ENCODE measurements around the gene UBAC2. TPM values are rescaled to one million over a fixed set of nuclear protein-coding genes. Genes with fewer than 3 reads are reported as not detected.

The UBAC2 gene
- total and polyA plus RNA-seq, 2 of the 4 experiments (the other 2 are of a cell fraction), result 20.8 to 36.3 TPM

DNA sequence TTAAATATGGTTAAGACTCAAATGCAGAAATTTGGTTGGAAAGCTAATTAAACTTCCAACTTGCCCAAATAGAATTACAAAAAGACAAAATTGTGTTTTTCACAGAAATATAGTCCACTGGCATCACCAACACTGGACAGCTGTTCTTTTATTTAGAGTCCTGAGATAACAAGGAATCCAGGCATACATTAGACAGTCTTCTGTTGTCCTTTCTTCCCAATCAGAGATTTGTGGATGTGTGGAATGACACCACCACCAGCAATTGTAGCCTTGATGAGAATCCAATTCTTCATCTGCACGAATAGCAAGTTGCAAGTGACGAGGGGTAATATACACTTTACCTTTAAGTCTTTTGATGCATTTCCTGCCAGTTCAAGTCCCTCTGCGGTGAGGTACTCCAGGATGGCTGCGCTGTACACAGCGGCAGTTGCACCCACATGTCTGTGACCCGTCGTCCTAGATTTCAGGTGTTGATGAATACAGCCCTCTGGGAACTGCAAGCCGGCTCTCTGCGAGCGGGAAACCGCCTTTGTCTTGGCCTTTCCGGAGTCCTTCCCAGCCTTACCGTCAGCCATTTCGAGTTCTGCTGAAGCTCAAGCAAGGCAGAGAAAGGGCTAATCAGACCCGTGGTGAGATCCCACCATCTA, 14.7 kb downstream of the UBAC2 start:
- dilution Hi-C loops (cut with HindIII; ENCODE audit: low sequenced_read_pairs, unreplicated experiment) (no loop called here), intact Hi-C loops (cut with micrococcal nuclease) (no loop called here), in situ Hi-C loops (cut with MboI; ENCODE audit: low sequenced_read_pairs) (no loop called here)
- BruUV-seq (replicated peaks), result no TSS peak
- H3K9me3 ChIP-seq (ENCODE audit: control insufficient read depth, insufficient read depth, low read length), result no peaks in the 10 kb centered on the region
- no peak overlapping the region for H4K91ac ChIP-seq (ENCODE audit: insufficient read depth, low read depth, low read length)
- H4K8ac ChIP-seq (ENCODE audit: low read depth in 2 of 2, low read length in 2 of 2), result no peak overlapping the region
- no peak overlapping the region for H4K5ac ChIP-seq (ENCODE audit: low read depth, low read length)
- peaks cover 37 to 58% of the 10 kb centered on the region in 2 experiments for H3K79me1 ChIP-seq (ENCODE audit: low read depth in 1 of 2, low read length in 2 of 2)
- no peak overlapping the region for H3K56ac ChIP-seq (ENCODE audit: extremely low read depth, insufficient read depth, low read length)
- H2AFZ ChIP-seq (replicated peaks; ENCODE audit: low read length, poor library complexity), result no peak overlapping the region
- no peak overlapping the region for H3K23ac ChIP-seq (ENCODE audit: low read depth, low read length)
- no peak for DNase-seq
- H3K27ac ChIP-seq (ENCODE audit: insufficient read depth, low read length), result no peak overlapping the region
- TF ChIP-seq, protein P1, sequence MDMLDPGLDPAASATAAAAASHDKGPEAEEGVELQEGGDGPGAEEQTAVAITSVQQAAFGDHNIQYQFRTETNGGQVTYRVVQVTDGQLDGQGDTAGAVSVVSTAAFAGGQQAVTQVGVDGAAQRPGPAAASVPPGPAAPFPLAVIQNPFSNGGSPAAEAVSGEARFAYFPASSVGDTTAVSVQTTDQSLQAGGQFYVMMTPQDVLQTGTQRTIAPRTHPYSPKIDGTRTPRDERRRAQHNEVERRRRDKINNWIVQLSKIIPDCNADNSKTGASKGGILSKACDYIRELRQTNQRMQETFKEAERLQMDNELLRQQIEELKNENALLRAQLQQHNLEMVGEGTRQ (IDR thresholded peaks at IDR 0.05; ENCODE audit: low read depth, low read length), result no peak
- TF ChIP-seq NFE2L2 (IDR thresholded peaks at IDR 0.05; ENCODE audit: low read depth, low read length), result no peak
- TF ChIP-seq MAFK (IDR thresholded peaks at IDR 0.05; ENCODE audit: low read depth, low read length), result no peak
- no peak for TF ChIP-seq RAD21 (IDR thresholded peaks at IDR 0.05; ENCODE audit: low read length)
- no peak for TF ChIP-seq FOS (IDR thresholded peaks at IDR 0.05; ENCODE audit: low read depth, low read length)
- no peak for TF ChIP-seq BHLHE40 (IDR thresholded peaks at IDR 0.05; ENCODE audit: low read depth, low read length)
- TF ChIP-seq MAZ (IDR thresholded peaks at IDR 0.05; ENCODE audit: borderline replicate concordance, low read depth, low read length), result no peak
- no peak for TF ChIP-seq SMC3 (IDR thresholded peaks at IDR 0.05; ENCODE audit: low read depth, low read length)
- TF ChIP-seq, protein P2, sequence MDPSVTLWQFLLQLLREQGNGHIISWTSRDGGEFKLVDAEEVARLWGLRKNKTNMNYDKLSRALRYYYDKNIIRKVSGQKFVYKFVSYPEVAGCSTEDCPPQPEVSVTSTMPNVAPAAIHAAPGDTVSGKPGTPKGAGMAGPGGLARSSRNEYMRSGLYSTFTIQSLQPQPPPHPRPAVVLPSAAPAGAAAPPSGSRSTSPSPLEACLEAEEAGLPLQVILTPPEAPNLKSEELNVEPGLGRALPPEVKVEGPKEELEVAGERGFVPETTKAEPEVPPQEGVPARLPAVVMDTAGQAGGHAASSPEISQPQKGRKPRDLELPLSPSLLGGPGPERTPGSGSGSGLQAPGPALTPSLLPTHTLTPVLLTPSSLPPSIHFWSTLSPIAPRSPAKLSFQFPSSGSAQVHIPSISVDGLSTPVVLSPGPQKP (IDR thresholded peaks at IDR 0.05; ENCODE audit: borderline replicate concordance, low read depth, low read length), result no peak
- no peak for TF ChIP-seq RCOR1 (IDR thresholded peaks at IDR 0.05; ENCODE audit: insufficient replicate concordance, low read length)
- TF ChIP-seq CEBPB (IDR thresholded peaks at IDR 0.05; ENCODE audit: low read depth, low read length), result no peak
- no peak for TF ChIP-seq MXI1 (IDR thresholded peaks at IDR 0.05; ENCODE audit: borderline replicate concordance, low read depth, low read length)
- TF ChIP-seq, protein P3, sequence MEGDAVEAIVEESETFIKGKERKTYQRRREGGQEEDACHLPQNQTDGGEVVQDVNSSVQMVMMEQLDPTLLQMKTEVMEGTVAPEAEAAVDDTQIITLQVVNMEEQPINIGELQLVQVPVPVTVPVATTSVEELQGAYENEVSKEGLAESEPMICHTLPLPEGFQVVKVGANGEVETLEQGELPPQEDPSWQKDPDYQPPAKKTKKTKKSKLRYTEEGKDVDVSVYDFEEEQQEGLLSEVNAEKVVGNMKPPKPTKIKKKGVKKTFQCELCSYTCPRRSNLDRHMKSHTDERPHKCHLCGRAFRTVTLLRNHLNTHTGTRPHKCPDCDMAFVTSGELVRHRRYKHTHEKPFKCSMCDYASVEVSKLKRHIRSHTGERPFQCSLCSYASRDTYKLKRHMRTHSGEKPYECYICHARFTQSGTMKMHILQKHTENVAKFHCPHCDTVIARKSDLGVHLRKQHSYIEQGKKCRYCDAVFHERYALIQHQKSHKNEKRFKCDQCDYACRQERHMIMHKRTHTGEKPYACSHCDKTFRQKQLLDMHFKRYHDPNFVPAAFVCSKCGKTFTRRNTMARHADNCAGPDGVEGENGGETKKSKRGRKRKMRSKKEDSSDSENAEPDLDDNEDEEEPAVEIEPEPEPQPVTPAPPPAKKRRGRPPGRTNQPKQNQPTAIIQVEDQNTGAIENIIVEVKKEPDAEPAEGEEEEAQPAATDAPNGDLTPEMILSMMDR (conservative IDR thresholded peaks at IDR 0.05; ENCODE audit: low read depth, low read length), result no peak
- TF ChIP-seq CHD1 (IDR thresholded peaks at IDR 0.05; ENCODE audit: low read depth, low read length), result no peak
- no peak for TF ChIP-seq POLR2A (IDR thresholded peaks at IDR 0.05; ENCODE audit: low read depth, low read length)
- no peak for TF ChIP-seq RFX5 (IDR thresholded peaks at IDR 0.05; ENCODE audit: low read depth, low read length)
- H3K9ac ChIP-seq (ENCODE audit: low read depth, low read length), result no peak overlapping the region
- H2BK15ac ChIP-seq (ENCODE audit: low read depth, low read length), result no peak overlapping the region
- H3K14ac ChIP-seq (replicated peaks; ENCODE audit: low read depth, low read length), result no peak overlapping the region
- H3K4me3 ChIP-seq (ENCODE audit: insufficient read depth, low read depth, low read length), result no peak overlapping the region
- H3K9me1 ChIP-seq (ENCODE audit: insufficient read depth, low read length), result peaks cover 8% of the 10 kb centered on the region; the same call in 1 of the 2 replicates
- H2BK5ac ChIP-seq (ENCODE audit: low read depth, low read length, poor library complexity, severe bottlenecking), result no peak overlapping the region
- POLR2A ChIA-PET (ENCODE audit: unreplicated experiment), result no interaction called here
- H4K20me1 ChIP-seq (ENCODE audit: insufficient read depth, low read length), result peaks cover 50% of the 10 kb centered on the region
- CTCF ChIA-PET, result no interaction called here
- no peak overlapping the region for H2AK5ac ChIP-seq (ENCODE audit: low read depth, low read length)
- H3K4me2 ChIP-seq (ENCODE audit: low read depth, low read length), result no peak overlapping the region
- H2BK20ac ChIP-seq (ENCODE audit: low read depth, low read length), result no peak overlapping the region
- no peak overlapping the region for H3K18ac ChIP-seq (ENCODE audit: low read depth, low read length)
- peaks cover 6% of the 10 kb centered on the region; the same call in 1 of the 2 replicates for H3K4me1 ChIP-seq (ENCODE audit: control insufficient read depth, insufficient read depth, low read length)
- ATAC-seq (ENCODE audit: low read depth), result no peak
- no peak overlapping the region for H2AK9ac ChIP-seq (replicated peaks; ENCODE audit: low read depth, low read length, poor library complexity)
- WGBS, 2 experiments (ENCODE audit: extremely low coverage in 2 of 2, insufficient read length in 1 of 2), result 91% methylated on average over 11 of the region's 15 CpGs; no CpG with 5 or more reads in 1 of the 2 experiments
- H3K4ac ChIP-seq (ENCODE audit: low read depth, low read length), result no peak overlapping the region
- no peak overlapping the region for H2BK120ac ChIP-seq (ENCODE audit: low read depth, low read length)
- H3K36me3 ChIP-seq (ENCODE audit: control insufficient read depth, insufficient read depth, low read length), result no peaks in the 10 kb centered on the region
- H3K27me3 ChIP-seq (ENCODE audit: control insufficient read depth, insufficient read depth, low read length), result no peaks in the 10 kb centered on the region

Data from IMR-90 (cell line).